ENCODE data around the gene RC3H2. TPM values are rescaled to one million over a fixed set of nuclear protein-coding genes. Genes with fewer than 3 reads are reported as not detected.
"Not testable (repeated sequence)": the region's sequence is repeated elsewhere in the genome, so short reads cannot be mapped to it uniquely, and the experiment has no call there.

RC3H2 gene
- total and polyA plus RNA-seq, 2 donors (not counting 1 experiment from before 2014, with no cell fraction given): 35.7 to 43.1 TPM

GRCh38 chr9:122912964-122913673, 8.0 kb upstream of the RC3H2 start, which contains the start of gene ZBTB6:
Gene ZBTB6 (minus strand): TSS chr9:122913323. CDS start chr9:122912072, 1,251 bp downstream.
- DNase-seq (ENCODE audit: low read depth in 2 of 2): peak; percentile 87 to 88
- H3K9ac ChIP-seq (ENCODE audit: insufficient read depth, low read length): peak within 1 kb of the TSS; percentile 79
- peaks cover 6% of the 10 kb centered on the region for H3K36me3 ChIP-seq (ENCODE audit: control insufficient read depth, insufficient read depth, low read length)
- H3K79me2 ChIP-seq (ENCODE audit: control insufficient read depth, insufficient read depth, low read length): peaks cover 27% of the 10 kb centered on the region
- H3K4me2 ChIP-seq (ENCODE audit: extremely low read depth, insufficient read depth, low read length): peak within 1 kb of the TSS; percentile 84
- H3K9me3 ChIP-seq (ENCODE audit: control insufficient read depth, insufficient read depth, low read depth, low read length): no peaks in the 10 kb centered on the region
- no peaks in the 10 kb centered on the region for H3K4me1 ChIP-seq (ENCODE audit: control insufficient read depth, extremely low read depth, insufficient read depth, low read length)
- H2AFZ ChIP-seq (ENCODE audit: low read length): peak within 1 kb of the TSS; percentile 96
- no peaks in the 10 kb centered on the region for H4K20me1 ChIP-seq (ENCODE audit: control insufficient read depth, extremely low read depth, insufficient read depth, low read length)
- H3K4me3 ChIP-seq (replicated peaks in 1 of 4; ENCODE audit: control extremely low read depth in 1 of 4, insufficient read depth in 1 of 4, low read depth in 3 of 4, low read length in 4 of 4): peak within 1 kb of the TSS; percentile 95 to 99 (median 98)
- no peaks in the 10 kb centered on the region for H3K27me3 ChIP-seq (ENCODE audit: control insufficient read depth, insufficient read depth, low read length)
- peak within 1 kb of the TSS; percentile 96 for H3K27ac ChIP-seq (ENCODE audit: insufficient read depth, low read length)
- TF ChIP-seq CTCF (conservative IDR thresholded peaks at IDR 0.05 in 1 of 2, IDR thresholded peaks at IDR 0.05 in 1 of 2; ENCODE audit: low read depth in 1 of 2, low read length in 2 of 2) (no peak), EZH2 (IDR thresholded peaks at IDR 0.05; ENCODE audit: low read length, missing control alignments) (no peak)

- peaks cover 27% of the 10 kb centered on the region for H3K79me2 ChIP-seq (ENCODE audit: control insufficient read depth, insufficient read depth, low read length)
- no peak for DNase-seq (ENCODE audit: low read depth in 2 of 2)
- peak overlapping the region; percentile 96 for H3K27ac ChIP-seq (ENCODE audit: insufficient read depth, low read length)
- no peaks in the 10 kb centered on the region for H3K27me3 ChIP-seq (ENCODE audit: control insufficient read depth, insufficient read depth, low read length)
- TF ChIP-seq EZH2 (IDR thresholded peaks at IDR 0.05; ENCODE audit: low read length, missing control alignments) (no peak), CTCF (conservative IDR thresholded peaks at IDR 0.05 in 1 of 2, IDR thresholded peaks at IDR 0.05 in 1 of 2; ENCODE audit: low read depth in 1 of 2, low read length in 2 of 2) (no peak)
- peak overlapping the region; percentile 53 for H3K4me2 ChIP-seq (ENCODE audit: extremely low read depth, insufficient read depth, low read length)
- no peaks in the 10 kb centered on the region for H3K4me1 ChIP-seq (ENCODE audit: control insufficient read depth, extremely low read depth, insufficient read depth, low read length)
- peak overlapping the region; percentile 96 for H2AFZ ChIP-seq (ENCODE audit: low read length)
- H3K9me3 ChIP-seq (ENCODE audit: control insufficient read depth, insufficient read depth, low read depth, low read length): no peaks in the 10 kb centered on the region
- peak overlapping the region; percentile 79 for H3K9ac ChIP-seq (ENCODE audit: insufficient read depth, low read length)
- peak overlapping the region; percentile 95 to 99 (median 98) for H3K4me3 ChIP-seq (replicated peaks in 1 of 4; ENCODE audit: control extremely low read depth in 1 of 4, insufficient read depth in 1 of 4, low read depth in 3 of 4, low read length in 4 of 4)
- H3K36me3 ChIP-seq (ENCODE audit: control insufficient read depth, insufficient read depth, low read length): peaks cover 6% of the 10 kb centered on the region
- no peaks in the 10 kb centered on the region for H4K20me1 ChIP-seq (ENCODE audit: control insufficient read depth, extremely low read depth, insufficient read depth, low read length)
These were observed 7.5 kb upstream of the RC3H2 start for GRCh38 chr9:122912671-122912963.

- H3K4me3 ChIP-seq (replicated peaks in 1 of 4; ENCODE audit: control extremely low read depth in 1 of 4, insufficient read depth in 1 of 4, low read depth in 3 of 4, low read length in 4 of 4); H3K9ac ChIP-seq (ENCODE audit: insufficient read depth, low read length); H3K27me3 ChIP-seq (ENCODE audit: control insufficient read depth, insufficient read depth, low read length); H3K36me3 ChIP-seq (ENCODE audit: control insufficient read depth, insufficient read depth, low read length); H3K27ac ChIP-seq (ENCODE audit: insufficient read depth, low read length); H4K20me1 ChIP-seq (ENCODE audit: control insufficient read depth, extremely low read depth, insufficient read depth, low read length); DNase-seq (ENCODE audit: low read depth in 2 of 2); H3K4me1 ChIP-seq (ENCODE audit: control insufficient read depth, extremely low read depth, insufficient read depth, low read length); H2AFZ ChIP-seq (ENCODE audit: low read length); H3K9me3 ChIP-seq (ENCODE audit: control insufficient read depth, insufficient read depth, low read depth, low read length): not testable (repeated sequence)
- H3K4me2 ChIP-seq (ENCODE audit: extremely low read depth, insufficient read depth, low read length): peak overlapping the region; percentile 69
- H3K79me2 ChIP-seq (ENCODE audit: control insufficient read depth, insufficient read depth, low read length): peaks cover 46% of the 10 kb centered on the region
These were observed 963 bp upstream of the RC3H2 start for GRCh38 chr9:122906122-122906521.
